ENCODE measurements around the gene RFPL4A. TPM values are rescaled to one million over a fixed set of nuclear protein-coding genes. Genes with fewer than 3 reads are reported as not detected.
"Not testable (repeated sequence)": the region's sequence is repeated elsewhere in the genome, so short reads cannot be mapped to it uniquely, and the experiment has no call there.

Gene RFPL4A
- not detected for total RNA-seq

DNA sequence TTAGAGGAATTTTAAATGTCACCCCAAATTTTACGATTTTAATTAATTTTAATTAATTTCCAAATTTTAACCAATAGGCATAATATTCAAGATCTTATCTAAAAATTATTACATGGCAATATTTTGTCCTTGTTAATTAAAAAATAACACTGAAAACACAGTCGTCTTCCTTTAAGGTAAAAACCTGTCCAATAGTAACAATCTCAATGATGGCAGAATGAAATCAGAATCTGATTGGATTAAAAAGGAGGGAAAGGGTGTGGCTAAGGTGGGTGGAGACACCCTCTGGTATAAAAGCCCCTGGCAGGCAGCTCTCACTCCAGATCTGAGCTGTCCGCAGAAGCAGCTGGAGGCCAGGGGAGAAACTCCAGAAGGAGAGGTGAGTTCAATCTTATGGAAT is at the start of gene RFPL4A:
Gene RFPL4A, plus strand, starts transcription at position 301 of the 400 bp plus-strand sequence. CDS start 2,704 bp downstream, outside the sequence.
- H3K9me3 Mint-ChIP-seq (ENCODE audit: low read depth); DNase-seq; H3K4me3 Mint-ChIP-seq; H3K27me3 Mint-ChIP-seq; H3K27ac Mint-ChIP-seq; intact Hi-C loops (cut with DNase I, micrococcal nuclease); H3K4me1 Mint-ChIP-seq; ATAC-seq; POLR2A ChIA-PET; H3K36me3 Mint-ChIP-seq (ENCODE audit: low read depth); CTCF ChIA-PET: not testable (repeated sequence)

GRCh38 chr19:55711719-55712118 is 47.2 kb upstream of the RFPL4A start:
- Mint-ChIP-seq H3K4me1 (peaks cover 2% of the 10 kb centered on the region), H3K36me3 (ENCODE audit: low read depth) (no peaks in the 10 kb centered on the region), H3K27ac (no peak overlapping the region), H3K4me3 (no peak overlapping the region), H3K27me3 (peaks cover 3% of the 10 kb centered on the region), H3K9me3 (ENCODE audit: low read depth) (peaks cover 4% of the 10 kb centered on the region)
- ATAC-seq (no peak), DNase-seq (no peak)
- CTCF ChIA-PET, result interaction anchor here (1.3 kb wide), 1 partner anchor 163 kb away, joined by 3 read pairs; no protein-coding TSS in a partner anchor
- intact Hi-C loops (cut with DNase I, micrococcal nuclease), result no loop called here
- POLR2A ChIA-PET, result no interaction called here

GRCh38 chr19:55712804-55713631 is 45.9 kb upstream of the RFPL4A start:
- H3K27ac Mint-ChIP-seq, result no peak overlapping the region

DNA sequence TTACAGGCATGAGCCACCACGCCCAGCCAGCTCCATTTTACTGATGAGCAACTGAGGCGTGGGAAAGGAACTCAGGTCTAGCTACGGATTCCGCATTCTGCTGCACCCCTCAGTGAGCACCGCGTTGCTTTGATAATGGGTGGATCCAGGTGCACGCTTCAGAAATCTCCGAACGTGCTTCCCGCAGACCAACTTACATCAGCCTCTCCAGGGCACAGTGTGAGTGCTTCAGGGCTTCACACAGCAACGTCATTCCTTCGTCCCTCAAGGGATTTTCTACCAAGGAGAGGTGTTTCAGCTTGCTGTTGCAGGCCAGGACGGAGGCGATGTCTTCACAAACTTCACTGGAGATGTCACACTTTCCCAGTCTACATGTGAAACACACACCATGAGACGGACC is 42.4 kb upstream of the RFPL4A start:
- Mint-ChIP-seq H3K27me3 (peaks cover 34% of the 10 kb centered on the region), H3K9me3 (ENCODE audit: low read depth) (peaks cover 9% of the 10 kb centered on the region), H3K4me1 (peaks cover 2% of the 10 kb centered on the region), H3K4me3 (no peak overlapping the region), H3K36me3 (ENCODE audit: low read depth) (no peaks in the 10 kb centered on the region), H3K27ac (no peak overlapping the region)
- POLR2A ChIA-PET, result no interaction called here
- no peak for ATAC-seq
- no peak for DNase-seq
- intact Hi-C loops (cut with DNase I, micrococcal nuclease), result no loop called here
- CTCF ChIA-PET, result interaction anchor here (0.6 to 0.7 kb wide), 2 partner anchors 570 to 1275 kb away, joined by 3 to 5 read pairs; no protein-coding TSS in a partner anchor

More at GRCh38 chr19:55712804-55713631, 45.9 kb upstream of the RFPL4A start:
- ChIA-PET POLR2A (no interaction called here), CTCF (no interaction called here)
- H3K27me3 Mint-ChIP-seq, result peaks cover 13% of the 10 kb centered on the region
- ATAC-seq, result peak; percentile 51
- H3K36me3 Mint-ChIP-seq (ENCODE audit: low read depth), result no peaks in the 10 kb centered on the region
- DNase-seq, result no peak
- peaks cover 4% of the 10 kb centered on the region for H3K9me3 Mint-ChIP-seq (ENCODE audit: low read depth)
- intact Hi-C loops (cut with DNase I, micrococcal nuclease), result no loop called here
- no peak overlapping the region for H3K4me3 Mint-ChIP-seq
- peaks cover 2% of the 10 kb centered on the region for H3K4me1 Mint-ChIP-seq

DNA sequence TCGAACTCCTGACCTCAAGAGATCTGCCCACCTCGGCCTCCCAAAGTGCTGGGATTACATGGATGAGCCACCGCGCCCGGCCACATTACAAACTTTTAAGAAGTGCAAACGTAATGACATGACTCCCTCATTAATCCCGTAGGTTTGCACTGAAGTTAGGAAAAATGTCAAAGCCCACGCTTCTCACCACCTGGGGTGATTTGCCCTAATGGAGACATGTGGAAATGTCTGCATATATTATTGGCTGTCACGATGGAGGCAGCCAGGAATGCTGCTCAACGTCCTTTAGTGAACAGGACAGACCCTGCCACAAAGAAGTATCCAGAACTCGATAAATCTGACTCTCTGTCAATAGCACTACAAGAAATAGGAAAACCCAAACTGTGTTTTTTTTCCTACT is 41.6 kb upstream of the RFPL4A start:
- H3K9me3 Mint-ChIP-seq (ENCODE audit: low read depth), result peaks cover 15% of the 10 kb centered on the region

GRCh38 chr19:55717879-55718711 is 40.8 kb upstream of the RFPL4A start:
- CTCF ChIA-PET; H3K27ac Mint-ChIP-seq; H3K4me1 Mint-ChIP-seq; intact Hi-C loops (cut with DNase I, micrococcal nuclease); H3K36me3 Mint-ChIP-seq (ENCODE audit: low read depth); DNase-seq; H3K4me3 Mint-ChIP-seq; POLR2A ChIA-PET; ATAC-seq: not testable (repeated sequence)
- Mint-ChIP-seq H3K27me3 (peaks cover 37% of the 10 kb centered on the region), H3K9me3 (ENCODE audit: low read depth) (peaks cover 19% of the 10 kb centered on the region)

More for the DNA sequence above, 41.6 kb upstream of the RFPL4A start:
- H3K27ac Mint-ChIP-seq, result no peak overlapping the region
- ATAC-seq, result no peak
- CTCF ChIA-PET, result no interaction called here
- H3K36me3 Mint-ChIP-seq (ENCODE audit: low read depth), result no peaks in the 10 kb centered on the region
- DNase-seq, result no peak
- intact Hi-C loops (cut with DNase I, micrococcal nuclease), result no loop called here
- H3K27me3 Mint-ChIP-seq, result peaks cover 34% of the 10 kb centered on the region
- POLR2A ChIA-PET, result no interaction called here
- H3K4me1 Mint-ChIP-seq, result peaks cover 2% of the 10 kb centered on the region
- no peak overlapping the region for H3K4me3 Mint-ChIP-seq

DNA sequence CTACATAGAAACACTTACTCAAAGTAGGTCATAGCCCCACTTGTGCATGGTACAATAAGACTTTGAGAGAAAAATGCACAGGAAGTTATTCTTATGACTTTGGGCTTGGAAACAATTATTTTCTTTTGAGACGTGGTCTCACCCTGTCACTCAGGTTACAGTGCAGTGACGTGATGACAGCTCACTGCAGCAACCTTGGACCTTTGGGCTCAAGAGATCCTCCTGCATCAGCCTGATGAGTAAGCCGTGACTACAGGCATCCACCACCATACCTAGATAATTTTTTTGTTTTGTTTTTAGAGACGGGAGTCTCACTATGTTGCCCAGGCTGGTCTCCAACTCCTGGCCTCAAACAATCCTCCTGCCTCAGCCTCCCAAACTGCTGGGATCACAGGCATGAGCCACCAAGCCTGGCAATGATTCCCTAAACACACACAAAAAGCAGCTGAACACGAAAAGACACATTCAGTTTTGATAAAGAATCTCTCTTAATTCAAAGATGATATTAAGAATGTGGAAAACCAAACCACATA is 38.6 kb upstream of the RFPL4A start:
- ChIA-PET POLR2A (no interaction called here), CTCF (no interaction called here)
- Mint-ChIP-seq H3K4me3 (no peak overlapping the region), H3K27ac (no peak overlapping the region), H3K36me3 (ENCODE audit: low read depth) (no peaks in the 10 kb centered on the region), H3K4me1 (no peaks in the 10 kb centered on the region), H3K27me3 (peaks cover 37% of the 10 kb centered on the region), H3K9me3 (ENCODE audit: low read depth) (peaks cover 18% of the 10 kb centered on the region)
- ATAC-seq (no peak), DNase-seq (no peak)
- intact Hi-C loops (cut with DNase I, micrococcal nuclease), result no loop called here

DNA sequence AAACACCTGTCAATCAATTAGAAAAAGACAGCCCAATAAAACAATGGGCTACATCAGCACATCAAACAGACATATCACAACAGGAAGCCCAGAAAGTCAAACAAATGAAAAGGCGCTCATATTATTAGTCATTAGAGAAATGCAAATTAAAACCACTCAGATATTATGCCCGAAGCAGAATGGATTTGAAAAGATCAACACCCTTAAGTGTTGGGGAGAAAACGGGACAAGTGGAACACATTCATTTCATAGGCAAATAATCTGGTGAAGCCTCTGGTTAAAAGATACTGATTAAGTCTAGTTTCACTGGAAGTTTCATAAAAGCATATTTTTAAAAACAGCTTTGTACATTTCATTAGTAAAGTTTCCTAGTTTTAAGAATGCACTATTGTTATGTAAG is 38.1 kb upstream of the RFPL4A start:
- intact Hi-C loops (cut with DNase I, micrococcal nuclease), result no loop called here

DNA sequence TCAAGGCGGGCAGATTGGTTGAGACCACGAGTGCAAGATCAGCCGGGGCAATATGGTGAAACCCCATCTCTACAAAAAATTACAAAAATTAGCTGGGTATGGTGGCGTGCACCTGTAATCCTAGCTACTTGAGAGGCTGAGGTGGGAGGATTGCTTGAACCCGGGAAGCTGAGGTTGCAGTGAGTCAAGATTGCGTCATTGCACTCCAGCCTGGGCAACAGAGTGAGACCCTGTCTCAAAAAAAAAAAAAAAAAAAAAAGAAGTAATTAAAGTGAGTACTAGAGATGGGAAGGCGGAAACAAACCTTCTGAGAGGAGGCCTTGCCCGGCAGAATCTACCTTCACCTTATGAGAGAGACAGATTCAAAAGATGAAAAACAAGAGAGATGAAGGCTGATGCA is 35.4 kb upstream of the RFPL4A start:
- ATAC-seq (no peak), DNase-seq (no peak)
- intact Hi-C loops (cut with DNase I, micrococcal nuclease), result no loop called here
- Mint-ChIP-seq H3K27ac (no peak overlapping the region), H3K36me3 (ENCODE audit: low read depth) (no peaks in the 10 kb centered on the region), H3K27me3 (peaks cover 25% of the 10 kb centered on the region), H3K4me1 (no peaks in the 10 kb centered on the region), H3K4me3 (no peak overlapping the region), H3K9me3 (ENCODE audit: low read depth) (peaks cover 18% of the 10 kb centered on the region)
- POLR2A ChIA-PET, result no interaction called here
- CTCF ChIA-PET, result no interaction called here

More for the DNA sequence above, 38.1 kb upstream of the RFPL4A start:
- ChIA-PET CTCF (no interaction called here), POLR2A (no interaction called here)
- DNase-seq (no peak), ATAC-seq (no peak)
- peaks cover 18% of the 10 kb centered on the region for H3K9me3 Mint-ChIP-seq (ENCODE audit: low read depth)
- H3K27ac Mint-ChIP-seq, result no peak overlapping the region
- H3K4me3 Mint-ChIP-seq, result no peak overlapping the region
- H3K36me3 Mint-ChIP-seq (ENCODE audit: low read depth), result no peaks in the 10 kb centered on the region
- peaks cover 39% of the 10 kb centered on the region for H3K27me3 Mint-ChIP-seq
- H3K4me1 Mint-ChIP-seq, result no peaks in the 10 kb centered on the region

DNA sequence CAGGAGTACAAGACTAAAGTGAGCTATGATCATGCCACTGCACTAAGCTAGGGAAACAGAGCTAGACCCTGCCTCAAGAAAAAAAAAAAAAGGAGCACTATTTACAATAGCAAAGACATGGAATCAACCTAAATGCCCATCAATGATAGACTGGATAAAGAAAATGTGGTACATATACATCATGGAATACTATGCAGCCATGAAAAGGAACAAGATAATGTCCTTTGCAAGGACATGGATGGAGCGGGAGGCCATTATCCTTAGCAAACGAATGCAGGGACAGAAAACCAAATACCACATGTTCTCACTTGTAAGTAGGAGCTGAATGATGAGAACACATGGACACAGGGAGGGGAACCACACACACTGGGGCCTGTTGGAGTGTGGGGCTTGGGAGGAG is 28.5 kb upstream of the RFPL4A start:
- POLR2A ChIA-PET; H3K27ac Mint-ChIP-seq; H3K27me3 Mint-ChIP-seq; H3K4me1 Mint-ChIP-seq; intact Hi-C loops (cut with DNase I, micrococcal nuclease); H3K9me3 Mint-ChIP-seq (ENCODE audit: low read depth); ATAC-seq; DNase-seq; H3K4me3 Mint-ChIP-seq; H3K36me3 Mint-ChIP-seq (ENCODE audit: low read depth): not testable (repeated sequence)
- CTCF ChIA-PET, result interaction anchor here (0.6 kb wide), 2 partner anchors 108 to 633 kb away, joined by 3 read pairs; no protein-coding TSS in a partner anchor

- DNase-seq (no peak), ATAC-seq (no peak)
- intact Hi-C loops (cut with DNase I, micrococcal nuclease), result no loop called here
- ChIA-PET POLR2A (no interaction called here), CTCF (interaction anchor here (0.6 kb wide), 1 partner anchor 12 kb away, joined by 3 read pairs; no protein-coding TSS in a partner anchor)
- no peak within 1 kb of the TSS for H3K27ac Mint-ChIP-seq
- H3K27me3 Mint-ChIP-seq, result peaks cover 6% of the 10 kb centered on the region
- H3K4me1 Mint-ChIP-seq, result no peaks in the 10 kb centered on the region
- H3K4me3 Mint-ChIP-seq, result no peak within 1 kb of the TSS
- H3K9me3 Mint-ChIP-seq (ENCODE audit: low read depth), result no peaks in the 10 kb centered on the region
- no peaks in the 10 kb centered on the region for H3K36me3 Mint-ChIP-seq (ENCODE audit: low read depth)
These were observed 20.6 kb upstream of the RFPL4A start, which contains the start of gene NLRP9 for GRCh38 chr19:55738302-55738701. TSS of gene NLRP9 (minus strand) at chr19:55738402. CDS start at chr19:55738374, 28 bp downstream.
